Activated CD4-positive, alpha-beta T cell treated with anti-CD3 and anti-CD28 coated beads, Interleukin-2, amount 50 U/mL, for 1 hour (primary cell): ENCODE results near the gene COA3.

Source experiments
- DNase-seq: peaks from one replicate; pipeline ENCODE4 v3.0.0-alpha.2; 2020

Gene COA3

DNA sequence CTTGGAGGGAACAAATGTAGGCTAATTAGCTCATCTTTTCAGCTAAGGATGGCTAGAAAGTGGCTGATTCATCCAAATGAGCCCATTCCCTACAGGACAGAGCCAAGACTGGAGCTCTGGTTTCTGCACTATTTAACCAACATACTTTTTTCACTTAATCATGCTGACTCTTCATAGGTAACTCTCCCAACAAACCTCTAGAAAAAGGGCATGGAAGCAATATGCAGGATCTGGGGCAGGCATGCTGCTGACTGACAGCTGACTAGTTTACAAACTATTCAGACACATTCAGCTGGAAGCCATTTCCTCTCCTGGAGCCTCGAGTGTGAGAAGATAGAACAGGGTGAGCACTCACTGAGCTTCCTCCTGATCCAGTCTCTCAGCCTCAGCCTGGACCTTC is 19.4 kb upstream of the COA3 start:
- no peak for DNase-seq

DNA sequence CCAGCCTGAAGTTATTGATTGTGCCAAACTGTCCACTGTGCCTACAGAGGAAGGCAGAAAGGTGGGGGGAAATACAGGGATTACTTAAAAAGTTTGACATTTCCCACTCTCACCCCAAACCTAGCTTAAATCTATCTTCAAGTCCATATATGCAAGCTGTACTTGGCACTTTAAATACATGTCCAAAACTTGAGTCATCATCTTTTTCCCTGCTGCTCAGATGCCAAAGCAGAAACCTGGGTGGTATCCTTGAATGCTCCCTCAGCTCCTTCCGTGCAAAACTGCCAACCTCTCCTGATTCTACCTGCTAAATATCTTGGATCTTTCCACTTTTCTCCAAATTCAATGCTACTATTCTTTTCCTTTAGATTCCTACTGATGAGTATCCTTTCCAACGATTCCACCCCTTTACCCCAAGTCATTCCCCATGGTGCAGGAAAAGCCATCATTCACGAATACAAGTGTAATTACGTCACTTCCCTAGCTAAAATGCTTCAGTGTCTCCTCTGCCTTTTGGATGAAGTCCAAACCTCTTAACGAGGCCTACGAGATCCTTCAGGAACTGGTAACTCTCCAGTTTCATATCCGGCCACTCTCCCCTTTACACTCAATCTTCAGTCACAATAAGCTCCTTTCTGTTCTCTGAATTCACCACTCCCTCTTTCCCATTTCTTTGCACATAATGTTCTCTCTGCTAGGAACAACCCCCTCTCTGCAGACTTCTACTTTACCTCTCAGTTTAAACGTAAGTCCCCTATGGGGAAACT is 16.3 kb upstream of the COA3 start:
- no peak for DNase-seq

DNA sequence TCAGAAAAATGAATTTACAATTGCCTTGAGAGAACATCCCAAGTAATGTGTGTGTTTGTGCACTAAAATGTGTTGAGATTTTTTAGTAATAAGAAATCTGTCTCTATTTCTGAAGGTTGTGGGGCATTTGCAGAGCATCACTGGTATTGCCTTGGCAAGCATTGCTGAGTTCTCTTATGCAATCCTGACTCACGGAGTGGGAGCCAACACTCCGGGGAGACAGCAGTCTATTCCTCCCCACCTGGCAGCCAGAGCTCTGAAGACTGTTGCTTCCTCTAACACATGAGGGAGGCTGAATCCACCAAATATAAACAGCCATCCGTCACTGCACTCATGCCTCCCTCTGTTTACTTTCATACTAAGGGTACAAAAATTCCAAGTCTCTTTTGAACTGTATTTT is 10.7 kb upstream of the COA3 start:
- DNase-seq = no peak

DNA sequence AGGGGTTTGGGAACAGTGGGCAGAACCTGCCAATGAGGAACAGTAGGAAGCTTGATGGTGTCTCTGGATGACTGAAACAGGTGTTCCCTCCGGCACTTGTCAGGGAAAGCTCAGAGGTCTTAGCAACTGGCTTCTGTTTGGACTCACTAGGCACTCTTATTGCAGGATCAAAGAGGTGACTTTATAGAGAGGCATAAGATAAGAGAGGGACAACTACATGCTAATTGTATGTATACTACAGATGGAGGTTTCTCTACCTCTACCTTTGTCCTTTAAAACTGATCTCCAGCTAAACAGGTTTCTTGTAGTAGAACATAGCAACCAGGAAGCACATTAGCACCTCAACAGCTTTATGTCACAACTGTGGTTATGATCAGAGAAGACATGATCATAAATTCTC is 7.7 kb upstream of the COA3 start:
- no peak for DNase-seq

DNA sequence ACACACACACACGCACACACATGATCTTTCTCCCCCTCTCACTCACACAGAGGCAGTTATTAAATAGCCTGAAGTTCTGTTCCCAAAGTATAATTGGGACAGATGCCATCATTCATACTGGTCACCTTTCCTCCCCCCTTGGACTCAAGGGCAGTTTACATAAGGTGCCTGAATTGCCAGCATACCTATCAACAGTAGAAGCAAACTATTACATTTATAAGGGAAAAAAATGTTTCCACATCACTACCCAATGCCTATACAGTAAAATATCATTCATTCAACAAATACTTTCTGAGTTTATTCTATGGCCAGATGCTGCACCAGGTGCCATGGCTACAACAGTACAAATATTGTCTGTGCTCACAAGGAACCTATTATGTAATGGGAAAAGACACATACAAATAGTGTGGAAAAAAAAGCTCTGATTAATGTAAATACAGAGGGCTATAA is 6.4 kb upstream of the COA3 start:
- no peak for DNase-seq

DNA sequence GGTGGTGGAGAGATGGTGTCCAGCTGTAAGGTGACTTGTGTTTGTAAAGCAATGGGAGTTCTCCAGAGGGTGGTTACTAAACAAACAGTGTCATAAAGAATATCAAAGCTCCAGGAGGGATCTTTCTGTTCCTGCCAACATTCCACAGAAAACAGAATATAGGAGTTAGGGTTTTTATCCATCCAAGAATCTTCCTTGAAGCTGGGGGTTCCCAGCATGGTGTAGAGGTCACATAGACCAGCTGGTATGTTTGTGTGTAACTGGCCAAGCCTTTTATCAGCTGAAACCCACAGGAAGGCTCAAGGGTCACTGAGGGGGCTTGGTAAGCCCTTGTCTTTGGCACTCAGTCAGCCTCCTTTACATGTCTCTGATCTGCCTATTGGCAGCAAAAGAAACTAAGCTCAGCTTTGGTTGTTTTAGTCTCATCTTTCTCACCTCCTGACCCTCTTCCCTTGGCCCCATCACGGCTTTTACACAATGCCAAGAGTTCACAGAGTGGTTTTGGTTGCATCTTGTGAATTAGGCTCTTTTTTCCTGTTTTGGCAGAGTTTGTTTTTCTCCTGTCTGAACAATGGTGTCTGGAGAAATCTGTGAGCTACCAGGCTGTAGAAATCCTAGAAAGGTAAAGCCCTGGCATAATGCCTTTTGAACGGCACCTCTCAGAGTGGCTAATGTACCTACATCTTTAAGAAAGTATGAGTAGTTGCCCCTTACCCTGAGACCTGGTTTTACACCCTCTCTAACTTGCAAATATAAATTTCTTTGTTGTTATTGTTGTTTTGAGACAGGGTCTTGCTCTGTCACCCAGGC is 4.8 kb upstream of the COA3 start:
- no peak for DNase-seq

DNA sequence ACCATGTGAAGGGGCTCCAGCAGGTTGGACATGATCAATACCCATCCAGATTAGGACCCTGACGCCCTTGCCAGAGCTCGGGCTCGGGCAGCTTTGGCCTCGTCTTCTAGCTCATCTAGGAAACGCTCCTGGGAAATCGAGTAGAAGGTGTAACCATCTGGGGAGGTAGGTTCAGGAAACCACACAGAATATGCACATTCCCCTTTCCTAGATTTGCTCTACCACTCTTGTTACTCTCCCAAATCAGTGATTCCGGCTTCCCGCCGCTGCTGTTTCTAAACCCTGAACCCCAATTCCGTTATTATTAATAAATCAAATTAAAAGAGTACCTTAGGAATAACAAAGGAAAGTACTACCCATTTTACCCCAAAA is 507 bp downstream of the COA3 start:
- DNase-seq = no peak

DNA sequence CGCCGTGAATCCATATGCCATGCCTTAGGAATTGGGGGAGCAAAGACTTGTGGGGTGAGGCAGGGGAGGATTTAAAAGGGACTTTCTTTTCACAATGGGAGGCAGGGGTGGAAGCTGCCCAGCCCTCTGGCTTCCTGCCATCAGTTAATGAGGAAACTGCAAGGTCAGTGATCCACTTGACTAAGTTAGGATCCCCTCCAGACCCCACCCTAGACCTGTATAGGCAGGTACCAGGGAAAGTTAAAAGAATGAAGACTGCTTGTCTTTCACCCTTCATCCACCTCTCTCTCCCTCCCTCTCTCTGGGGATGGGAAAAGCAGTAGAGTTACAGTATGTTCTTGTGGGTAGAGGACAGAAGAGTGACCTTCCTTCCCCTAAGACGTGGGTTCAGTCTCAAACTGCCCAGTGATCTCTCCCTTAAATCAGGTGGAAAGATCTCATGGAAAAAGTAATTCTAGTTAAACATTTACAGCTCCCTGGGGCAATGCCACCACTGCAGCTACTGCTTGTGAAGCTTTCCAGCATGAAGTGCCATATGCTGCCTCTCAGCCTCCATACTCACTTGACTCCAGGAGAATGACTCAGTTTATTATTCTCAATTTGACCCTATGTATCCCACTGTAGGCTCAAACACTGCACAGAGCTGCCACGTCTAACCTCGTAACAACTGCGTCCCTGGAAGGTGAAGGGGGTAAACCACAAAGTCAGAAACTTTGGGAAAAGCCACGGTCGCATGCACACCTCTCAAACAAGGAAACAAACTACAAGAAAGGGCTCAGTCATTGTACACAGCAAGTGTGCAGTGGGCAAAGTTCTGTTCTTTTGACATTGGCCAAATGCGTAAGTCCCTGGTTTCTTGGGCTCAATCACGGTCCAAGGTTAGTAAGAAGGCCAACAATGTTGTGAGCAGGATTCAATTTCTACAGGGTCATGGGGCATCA is 1.2 kb downstream of the COA3 start:
- DNase-seq = no peak

DNA sequence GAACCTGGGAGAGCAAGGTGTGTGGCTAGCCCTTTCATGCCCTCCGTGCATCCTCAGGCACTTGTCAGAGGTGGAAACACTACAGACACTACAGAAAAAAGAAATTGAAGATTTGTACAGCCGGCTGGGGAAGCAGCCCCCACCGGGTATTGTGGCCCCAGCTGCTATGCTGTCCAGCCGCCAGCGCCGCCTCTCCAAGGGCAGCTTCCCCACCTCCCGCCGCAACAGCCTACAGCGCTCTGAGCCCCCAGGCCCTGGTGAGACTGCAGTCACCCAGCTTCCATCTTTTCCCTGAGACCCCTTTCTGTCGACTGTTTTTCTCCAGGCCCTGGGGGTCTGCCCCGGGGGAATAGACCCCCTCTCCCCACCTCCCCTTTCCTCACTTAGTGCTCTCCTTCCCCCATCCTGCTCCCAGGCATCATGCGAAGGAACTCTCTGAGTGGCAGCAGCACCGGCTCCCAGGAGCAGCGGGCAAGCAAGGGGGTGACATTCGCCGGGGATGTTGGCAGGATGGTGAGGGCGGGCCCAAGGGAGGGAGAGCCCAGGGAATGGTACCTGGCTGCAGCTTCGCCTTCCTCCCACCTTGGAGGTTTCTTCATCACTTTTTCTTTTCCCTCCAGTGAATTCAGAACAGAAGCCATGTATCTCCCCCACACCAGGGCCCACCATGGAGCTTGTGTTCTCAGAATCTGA is 2.3 kb downstream of the COA3 start:
- DNase-seq = no peak

DNA sequence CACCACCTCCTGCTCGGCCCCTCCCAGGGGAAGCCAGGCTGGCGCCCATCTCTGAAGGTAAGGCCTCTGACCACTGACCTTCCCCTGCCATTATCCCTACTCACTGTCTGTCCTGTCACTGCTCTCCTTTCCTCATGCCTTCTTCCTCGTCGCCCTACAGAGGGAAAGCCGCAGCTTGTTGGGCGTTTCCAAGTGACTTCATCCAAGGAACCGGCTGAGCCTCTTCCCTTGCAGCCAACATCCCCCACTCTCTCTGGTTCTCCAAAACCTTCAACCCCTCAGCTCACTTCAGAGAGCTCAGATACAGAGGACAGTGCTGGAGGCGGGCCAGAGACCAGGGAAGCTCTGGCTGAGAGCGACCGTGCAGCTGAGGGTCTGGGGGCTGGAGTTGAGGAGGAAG is 3.0 kb downstream of the COA3 start:
- DNase-seq = no peak

DNA sequence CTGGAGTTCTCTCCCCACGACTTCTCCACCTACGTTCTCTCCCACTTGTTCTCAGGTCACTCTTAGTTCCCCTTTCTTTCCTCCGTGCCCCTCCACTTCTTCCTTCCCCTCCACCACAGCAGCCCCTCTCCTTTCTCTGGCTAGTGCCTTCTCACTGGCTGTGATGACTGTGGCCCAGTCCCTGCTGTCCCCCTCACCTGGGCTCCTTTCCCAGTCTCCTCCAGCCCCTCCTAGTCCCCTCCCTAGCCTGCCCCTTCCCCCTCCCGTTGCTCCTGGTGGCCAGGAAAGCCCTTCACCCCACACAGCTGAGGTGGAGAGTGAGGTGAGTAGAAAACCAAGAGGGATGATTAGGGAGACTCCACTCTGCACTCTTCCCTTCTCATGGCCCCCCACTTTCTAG is 3.4 kb downstream of the COA3 start:
- DNase-seq = no peak

DNA sequence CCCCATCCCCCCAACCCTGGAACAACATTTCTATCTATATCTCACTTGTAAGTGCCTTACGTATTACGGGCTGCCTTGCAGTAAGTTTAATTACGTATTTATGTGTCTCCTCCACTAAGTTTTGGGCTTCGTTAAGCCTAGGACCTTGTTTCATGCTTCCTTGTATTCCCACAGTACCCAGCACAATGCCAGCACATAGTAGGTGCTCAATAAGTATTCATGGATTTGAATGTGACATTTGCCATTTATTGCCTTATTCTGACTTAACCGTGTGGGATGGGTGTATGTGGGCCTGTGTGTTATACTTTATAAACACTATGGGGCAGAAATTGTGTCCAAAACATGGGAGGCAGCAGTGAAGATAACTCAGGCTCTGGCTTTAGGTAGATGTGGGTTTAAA is 6.0 kb downstream of the COA3 start:
- DNase-seq = no peak

DNA sequence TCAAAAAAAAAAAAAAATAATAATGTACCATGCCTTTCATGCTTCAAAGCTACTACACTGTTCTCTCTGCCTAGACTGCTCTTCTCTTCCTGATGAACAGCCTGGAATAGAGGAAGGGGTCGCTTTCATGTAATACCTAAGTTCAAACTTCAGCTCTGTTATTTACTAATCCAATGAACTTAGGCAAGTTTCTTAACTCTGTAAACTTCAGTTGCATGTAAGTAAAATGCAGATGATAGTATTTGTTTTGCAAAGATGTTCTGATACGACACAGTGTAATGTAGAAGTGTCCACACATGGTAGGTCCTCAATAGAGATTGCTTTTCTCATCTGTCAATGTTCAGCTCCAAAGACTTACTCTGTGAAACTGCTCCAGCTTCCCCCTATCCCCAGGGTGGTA is 6.6 kb downstream of the COA3 start:
- DNase-seq = no peak

DNA sequence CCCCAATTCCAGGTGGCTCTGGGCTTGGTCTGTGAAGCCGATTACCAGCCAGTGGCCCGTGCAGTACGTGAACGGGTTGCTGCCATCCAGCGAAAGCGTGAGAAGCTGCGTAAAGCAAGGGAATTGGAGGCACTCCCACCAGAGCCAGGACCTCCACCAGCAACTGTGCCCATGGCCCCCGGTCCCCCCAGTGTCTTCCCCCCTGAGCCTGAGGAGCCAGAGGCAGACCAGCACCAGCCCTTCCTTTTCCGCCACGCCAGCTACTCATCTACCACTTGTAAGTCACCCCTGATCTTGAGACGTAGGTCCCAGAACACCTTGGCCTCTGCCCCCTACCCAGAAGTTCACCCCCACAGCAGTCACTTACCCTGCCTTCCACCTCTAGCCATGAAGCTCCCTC is 11.2 kb downstream of the COA3 start:
- DNase-seq = no peak

DNA sequence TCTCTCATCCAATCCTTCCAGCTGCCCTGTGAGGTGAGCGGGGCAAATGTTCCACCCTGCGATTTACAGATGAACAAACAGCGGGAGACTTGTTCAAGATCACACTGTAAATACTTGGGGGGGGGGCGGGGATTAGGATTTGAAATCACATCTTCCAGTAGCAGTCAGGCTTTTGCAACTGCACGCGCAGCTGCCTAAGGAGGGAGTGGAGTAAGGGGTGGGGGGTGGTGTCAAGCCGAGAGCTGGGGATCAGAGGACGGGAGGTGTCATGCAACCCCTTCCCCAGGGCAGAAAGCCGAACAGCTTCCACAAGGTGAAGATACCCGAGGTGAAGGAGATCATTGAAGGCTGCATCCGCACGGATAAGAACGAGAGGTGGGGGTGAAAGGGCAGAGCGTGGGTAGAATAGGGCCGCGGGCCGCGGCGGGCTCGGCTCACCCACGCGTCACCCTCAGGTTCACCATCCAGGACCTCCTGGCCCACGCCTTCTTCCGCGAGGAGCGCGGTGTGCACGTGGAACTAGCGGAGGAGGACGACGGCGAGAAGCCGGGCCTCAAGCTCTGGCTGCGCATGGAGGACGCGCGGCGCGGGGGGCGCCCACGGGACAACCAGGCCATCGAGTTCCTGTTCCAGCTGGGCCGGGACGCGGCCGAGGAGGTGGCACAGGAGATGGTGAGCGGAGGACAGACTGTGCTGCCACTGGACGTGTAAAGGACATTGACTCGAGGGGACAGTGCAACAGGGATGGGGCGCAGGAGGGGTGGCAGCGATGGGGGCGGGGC is 13.5 kb downstream of the COA3 start:
- DNase-seq = no peak

DNA sequence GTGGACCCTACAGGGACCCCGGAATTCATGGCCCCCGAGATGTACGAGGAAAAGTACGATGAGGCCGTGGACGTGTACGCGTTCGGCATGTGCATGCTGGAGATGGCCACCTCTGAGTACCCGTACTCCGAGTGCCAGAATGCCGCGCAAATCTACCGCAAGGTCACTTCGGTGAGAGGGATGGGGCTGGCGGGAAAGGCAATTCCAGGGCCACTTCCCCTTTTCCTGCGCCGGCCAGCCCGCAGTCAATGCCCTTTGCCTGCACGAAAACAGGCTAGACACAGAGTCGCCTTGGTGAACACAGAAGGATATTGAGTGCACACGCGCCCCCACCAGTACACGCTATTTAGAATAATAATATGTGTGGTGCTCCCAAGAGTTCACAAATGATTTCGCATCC is 14.1 kb downstream of the COA3 start:
- no peak for DNase-seq

DNA sequence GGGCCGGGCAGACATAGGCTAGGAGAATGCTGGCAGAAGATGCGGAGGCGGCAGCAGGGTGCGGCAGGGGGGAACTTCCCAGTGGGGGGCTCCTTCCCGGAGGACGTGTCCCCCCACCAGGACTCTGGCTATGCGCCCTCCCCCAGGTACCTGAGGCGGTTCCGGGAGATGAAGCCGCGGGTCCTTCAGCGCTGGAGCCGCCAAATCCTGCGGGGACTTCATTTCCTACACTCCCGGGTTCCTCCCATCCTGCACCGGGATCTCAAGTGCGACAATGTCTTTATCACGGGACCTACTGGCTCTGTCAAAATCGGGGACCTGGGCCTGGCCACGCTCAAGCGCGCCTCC is 14.7 kb downstream of the COA3 start:
- no peak for DNase-seq

DNA sequence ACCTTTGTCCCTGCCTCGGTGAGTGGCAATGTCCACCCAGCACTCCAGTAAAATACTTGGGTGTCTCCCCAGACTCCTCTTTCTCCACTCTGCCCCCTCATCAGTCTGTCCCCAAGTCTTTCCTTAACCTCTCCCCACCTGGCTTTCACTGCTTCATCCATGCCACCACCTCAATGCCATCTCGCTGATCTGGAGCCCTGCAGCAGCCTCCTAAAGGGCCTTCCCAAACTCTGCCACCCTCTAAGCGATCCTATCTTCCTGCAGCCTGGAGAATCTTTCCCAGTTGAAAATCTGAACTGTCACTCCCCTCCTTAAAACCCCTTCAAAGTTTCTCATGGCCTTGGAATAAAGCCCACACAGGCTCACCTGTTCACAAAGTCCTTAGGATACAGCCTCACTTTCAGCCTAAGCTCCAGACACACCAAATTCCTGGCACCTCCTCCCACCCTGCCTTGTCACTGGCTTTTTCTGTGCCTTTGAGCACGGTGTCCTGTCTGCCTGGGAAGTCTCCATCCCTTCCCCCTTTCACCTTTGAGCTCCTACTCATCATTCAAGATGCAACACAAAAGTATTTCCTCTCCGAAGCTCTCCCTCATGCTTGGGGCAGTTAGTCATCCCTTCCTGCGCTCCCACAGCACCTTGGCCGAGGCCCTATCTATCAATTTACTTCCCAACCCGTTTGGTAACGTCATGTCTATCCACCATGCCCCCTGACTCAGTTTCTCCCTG is 15.3 kb downstream of the COA3 start:
- no peak for DNase-seq

DNA sequence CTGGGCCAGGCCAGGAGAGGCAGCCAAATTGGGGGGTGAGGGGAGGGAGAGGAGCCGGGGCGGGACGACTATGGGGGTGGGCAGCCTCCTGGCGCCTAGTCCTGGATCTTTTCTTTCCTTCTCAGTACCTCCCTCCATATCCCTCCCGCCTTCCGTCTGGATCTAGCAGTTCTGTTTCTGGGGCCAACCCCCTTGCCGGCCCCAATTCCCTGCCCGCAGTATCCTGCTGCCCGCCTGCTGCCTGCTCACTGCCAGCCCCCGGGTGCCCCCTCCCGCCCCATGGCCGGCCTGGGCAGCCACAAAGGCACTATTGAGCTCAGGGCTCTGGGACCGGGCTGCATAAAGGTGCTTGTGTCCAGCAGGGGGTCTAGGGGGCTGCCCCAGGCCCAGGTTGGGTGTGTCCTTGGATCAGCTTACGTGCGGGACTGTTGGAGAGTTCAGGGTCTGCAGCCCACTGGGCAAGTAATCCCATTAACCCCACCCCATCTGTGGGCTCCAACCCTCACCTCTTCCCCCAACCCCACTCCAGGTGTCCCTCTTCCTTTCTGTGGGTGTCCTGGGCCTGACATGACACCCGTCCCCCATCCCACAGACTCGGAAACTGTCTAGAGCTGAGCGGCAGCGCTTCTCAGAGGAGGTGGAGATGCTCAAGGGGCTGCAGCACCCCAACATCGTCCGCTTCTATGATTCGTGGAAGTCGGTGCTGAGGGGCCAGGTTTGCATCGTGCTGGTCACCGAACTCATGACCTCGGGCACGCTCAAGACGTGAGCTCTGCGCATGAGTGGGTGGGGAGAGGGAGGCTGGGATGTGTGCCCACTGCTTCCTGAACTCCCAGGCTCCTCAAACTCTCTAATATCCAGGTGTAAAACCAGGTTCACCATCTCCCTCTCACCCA is 16.1 kb downstream of the COA3 start:
- DNase-seq = no peak

DNA sequence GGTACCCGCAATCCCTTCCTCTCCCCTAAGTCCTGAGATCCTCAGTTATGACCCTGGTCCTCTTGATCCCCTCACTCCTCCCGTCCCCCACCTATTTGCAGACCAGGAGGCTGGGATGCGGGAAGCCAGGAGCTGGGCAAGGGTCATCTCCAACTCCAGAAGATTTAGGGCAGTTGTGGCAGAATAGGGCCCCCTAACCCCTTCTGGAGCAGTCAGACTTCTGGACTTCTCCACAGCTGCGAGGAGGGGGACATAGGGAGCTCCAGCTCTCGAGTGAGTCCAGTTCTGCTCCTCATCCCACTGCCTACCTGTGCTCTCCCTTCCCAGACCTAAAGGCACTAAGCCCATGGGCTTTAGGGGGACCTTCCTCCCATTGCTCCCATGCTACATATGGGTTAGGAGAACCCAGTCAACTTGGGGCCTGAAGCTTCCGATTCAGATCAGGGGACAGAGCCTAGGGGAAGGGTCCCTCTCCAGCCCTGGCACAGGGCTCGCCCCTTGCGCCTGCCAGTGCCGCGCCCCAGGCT is 16.8 kb downstream of the COA3 start:
- no peak for DNase-seq
